NB4 (cell line): ENCODE results near the gene SIRT1.

ENCODE experiments used
- CTCF ChIP-seq: IDR thresholded peaks from one replicate; pipeline ENCODE4 v1.5.1; 2012; ENCODE audit warnings: low read depth, low read length
- MAX ChIP-seq: IDR thresholded peaks from 2 replicates; pipeline ENCODE4 v1.6.1; 2011; ENCODE audit warnings: low read depth, low read length
- MYC ChIP-seq: IDR thresholded peaks from 2 replicates; pipeline ENCODE4 v1.6.1; 2011; ENCODE audit warnings: low read depth, low read length
- POLR2A ChIP-seq: IDR thresholded peaks from 2 replicates; pipeline ENCODE4 v1.6.1; 2011; ENCODE audit warnings: mild to moderate bottlenecking; ENCODE audit not compliant: insufficient read length; ENCODE audit errors: extremely low read depth

- TF ChIP-seq CTCF, result no peak
- no peak for TF ChIP-seq POLR2A
- no peak for TF ChIP-seq MAX
- no peak for TF ChIP-seq MYC
Observed at GRCh38 chr10:67914777-67915340, 30.4 kb downstream of the SIRT1 start.
